GM19043 (cell line): ENCODE measurements around the gene ZNF331.

Source experiments
- ATAC-seq: cut with Tn5 transposase; IDR thresholded peaks from one replicate; pipeline ENCODE4 v1.9.1; 2021; ENCODE audit warnings: low read depth; ENCODE audit not compliant: unreplicated experiment

The ZNF331 gene

GRCh38 chr19:53624771-53625545 lies 87.0 kb downstream of the ZNF331 start:
- ATAC-seq: no peak

GRCh38 chr19:53626486-53626885 lies 88.5 kb downstream of the ZNF331 start:
- ATAC-seq: no peak

GRCh38 chr19:53626976-53627375 lies 89.0 kb downstream of the ZNF331 start:
- no peak for ATAC-seq
